Ascending aorta (tissue), 2 donors: ENCODE data around the gene COL9A3. TPM values are rescaled to one million over a fixed set of nuclear protein-coding genes. Genes with fewer than 3 reads are reported as not detected.

Experiments
- DNase-seq, 2 donors: peaks; one replicate each; pipeline ENCODE4 v3.0.0-alpha.2; 2019; ENCODE audit warnings: low spot score in 2 of 2
- H3K27ac ChIP-seq, 2 donors: fragments of 200-600 bp; sonication (generic); one replicate each; pipeline ENCODE4 v1.5.1; 2016 to 2017; ENCODE audit warnings: mild to moderate bottlenecking in 1 of 2
- H3K27me3 ChIP-seq: fragments of 200-600 bp; sonication (generic); one replicate; pipeline ENCODE4 v1.5.1; 2017
- H3K36me3 ChIP-seq, 2 donors: fragments of 200-600 bp; sonication (generic); one replicate each; pipeline ENCODE4 v1.5.1; 2016
- H3K4me1 ChIP-seq, 2 donors: fragments of 200-600 bp; sonication (generic); one replicate each; pipeline ENCODE4 v1.5.1; 2016 to 2017; ENCODE audit warnings: mild to moderate bottlenecking in 1 of 2
- H3K4me3 ChIP-seq, 2 donors: fragments of 200-600 bp; sonication (generic); one replicate each; pipeline ENCODE4 v1.5.1; 2016 to 2017; ENCODE audit warnings: mild to moderate bottlenecking in 1 of 2
- H3K9me3 ChIP-seq, 2 donors: fragments of 200-600 bp; sonication (generic); one replicate each; pipeline ENCODE4 v1.5.1; 2016
- CTCF ChIP-seq, 3 experiments: fragments of 200-600 bp in 2 of 3; fragments of 450-650 bp in 1 of 3; sonication (generic) in 2 of 3; IDR thresholded peaks; one replicate each; pipeline ENCODE4 v1.5.1; 2016 to 2019; ENCODE audit warnings: antibody characterized with exemption in 3 of 3, mild to moderate bottlenecking in 1 of 3, moderate library complexity in 1 of 3
- intact Hi-C: fragments of 100-400 bp; cut with DNase I; formaldehyde crosslinking; loops from one replicate; pipeline ENCODE4 v1.15.1; 2023
- total RNA-seq: library from RNA; depleted of rRNA; stranded (reverse); fragments of >200 nt; gene quantifications from one replicate; pipeline ENCODE4 v1.1.0, GENCODE V29; 2016

Gene COL9A3
- total RNA-seq, 1 donor from 2014 or later, result 13.8 TPM

- intact Hi-C loops, result no loop called here
- H3K9me3 ChIP-seq, result no peaks in the 10 kb centered on the region
- H3K4me3 ChIP-seq, result peak overlapping the region; percentile 53 to 63
- peaks cover 20 to 37% of the 10 kb centered on the region in 2 donors for H3K4me1 ChIP-seq
- no peak overlapping the region for H3K27ac ChIP-seq
- peaks cover 17% of the 10 kb centered on the region for H3K27me3 ChIP-seq
- H3K36me3 ChIP-seq, result peaks cover 22 to 25% of the 10 kb centered on the region in 2 donors
- no peak for TF ChIP-seq CTCF (IDR thresholded peaks at IDR 0.05)
- DNase-seq, result no peak
Measured at GRCh38 chr20:62816031-62816883, 593 bp upstream of the COL9A3 start.

DNA sequence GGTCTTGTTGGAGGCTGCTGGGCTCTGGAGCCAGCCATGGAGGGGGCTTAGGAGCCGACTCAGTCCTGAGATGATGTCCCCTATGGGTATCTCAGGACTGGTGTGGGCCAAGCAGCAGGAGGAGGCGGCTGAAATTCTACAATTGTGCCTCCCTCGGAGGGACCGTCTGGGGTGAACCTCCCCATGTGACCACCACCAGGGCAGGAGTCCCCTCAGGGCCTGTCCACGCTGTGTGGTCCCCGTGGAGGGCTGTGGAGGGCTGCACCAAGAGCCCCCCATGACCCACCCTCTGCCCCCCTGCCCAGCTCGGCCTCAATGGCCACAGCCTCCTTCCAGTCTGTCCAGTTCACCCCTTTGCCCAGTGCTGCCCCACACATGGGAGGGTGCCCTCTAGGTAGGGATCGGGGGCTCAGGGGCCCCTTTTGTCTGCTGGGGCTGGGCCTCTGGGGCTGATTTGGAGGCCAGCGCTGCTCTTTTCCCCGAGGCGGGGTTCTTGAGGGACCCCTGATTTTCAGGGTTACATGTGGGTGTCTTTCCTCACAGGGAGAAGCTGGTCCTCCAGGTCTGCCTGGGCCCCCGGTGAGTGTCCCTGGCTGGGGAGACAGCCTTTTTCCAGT lies 1.2 kb downstream of the COL9A3 start:
- no peak overlapping the region for H3K4me3 ChIP-seq
- peaks cover 17% of the 10 kb centered on the region for H3K27me3 ChIP-seq
- no peaks in the 10 kb centered on the region for H3K9me3 ChIP-seq
- TF ChIP-seq CTCF (IDR thresholded peaks at IDR 0.05), result no peak
- no peak overlapping the region for H3K27ac ChIP-seq
- DNase-seq, result no peak
- H3K36me3 ChIP-seq, result peaks cover 4 to 7% of the 10 kb centered on the region in 2 donors
- H3K4me1 ChIP-seq, result peaks cover 20 to 37% of the 10 kb centered on the region in 2 donors
- intact Hi-C loops, result no loop called here

GRCh38 chr20:62818592-62819493 lies 2.0 kb downstream of the COL9A3 start:
- intact Hi-C loops, result no loop called here

DNA sequence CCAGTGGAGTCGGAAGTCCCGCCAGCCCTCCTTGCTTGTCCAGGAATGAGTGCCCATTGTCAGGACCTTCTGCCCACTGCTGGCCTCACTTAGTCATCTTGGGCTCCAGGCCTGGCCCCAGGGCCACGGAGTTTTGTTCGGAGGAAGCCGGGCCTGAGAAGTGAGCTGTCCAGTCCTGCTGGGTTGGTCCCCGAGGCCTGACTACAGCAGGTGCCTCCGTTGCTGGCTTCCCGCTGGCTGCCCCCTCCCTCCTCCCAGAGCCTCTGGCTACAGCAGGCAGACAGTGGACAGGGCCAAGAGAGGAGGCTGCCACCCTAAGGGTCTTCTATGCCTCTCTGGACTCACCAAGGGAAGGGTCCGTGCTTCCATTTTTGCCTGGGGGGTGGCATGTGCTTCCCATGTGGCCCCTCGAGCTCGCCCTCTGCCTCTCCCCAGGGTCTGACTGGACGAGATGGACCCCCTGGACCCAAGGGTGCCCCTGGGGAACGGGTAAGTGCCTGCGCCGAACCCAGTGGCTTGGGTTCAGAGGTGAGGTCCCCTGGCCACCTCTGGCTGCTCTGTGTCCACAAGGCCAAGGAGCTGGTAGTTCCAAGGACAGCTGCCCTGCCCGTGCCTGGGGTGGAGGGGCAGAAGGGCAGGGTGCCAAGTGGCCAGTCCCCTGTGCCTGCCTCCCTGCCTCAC lies 2.8 kb downstream of the COL9A3 start:
- peaks cover 26 to 47% of the 10 kb centered on the region in 2 donors for H3K4me1 ChIP-seq
- no peak overlapping the region for H3K4me3 ChIP-seq
- H3K36me3 ChIP-seq, result no peaks in the 10 kb centered on the region
- no peaks in the 10 kb centered on the region for H3K9me3 ChIP-seq
- H3K27ac ChIP-seq, result peak overlapping the region; percentile 1 to 5
- TF ChIP-seq CTCF (IDR thresholded peaks at IDR 0.05), result no peak
- intact Hi-C loops, result no loop called here
- DNase-seq, result no peak
- peaks cover 17% of the 10 kb centered on the region for H3K27me3 ChIP-seq

More at GRCh38 chr20:62818592-62819493, 2.0 kb downstream of the COL9A3 start:
- H3K4me3 ChIP-seq, result peak overlapping the region in 1 of 2 donors; percentile 21
- H3K36me3 ChIP-seq, result peaks cover 0 to under 1% of the 10 kb centered on the region in 2 donors
- peak overlapping the region; percentile 1 to 5 for H3K27ac ChIP-seq
- H3K9me3 ChIP-seq, result no peaks in the 10 kb centered on the region
- H3K27me3 ChIP-seq, result peaks cover 17% of the 10 kb centered on the region
- TF ChIP-seq CTCF (IDR thresholded peaks at IDR 0.05), result no peak
- DNase-seq, result peak in 1 of 2 donors; percentile 83
- H3K4me1 ChIP-seq, result peaks cover 20 to 39% of the 10 kb centered on the region in 2 donors
